Retina (tissue), 1 donor: ENCODE results near the gene PPP2R3A.

ENCODE experiments used
- DNase-seq: peaks from one replicate; pipeline ENCODE4 v3.0.0-alpha.2; 2016

The PPP2R3A gene

DNA sequence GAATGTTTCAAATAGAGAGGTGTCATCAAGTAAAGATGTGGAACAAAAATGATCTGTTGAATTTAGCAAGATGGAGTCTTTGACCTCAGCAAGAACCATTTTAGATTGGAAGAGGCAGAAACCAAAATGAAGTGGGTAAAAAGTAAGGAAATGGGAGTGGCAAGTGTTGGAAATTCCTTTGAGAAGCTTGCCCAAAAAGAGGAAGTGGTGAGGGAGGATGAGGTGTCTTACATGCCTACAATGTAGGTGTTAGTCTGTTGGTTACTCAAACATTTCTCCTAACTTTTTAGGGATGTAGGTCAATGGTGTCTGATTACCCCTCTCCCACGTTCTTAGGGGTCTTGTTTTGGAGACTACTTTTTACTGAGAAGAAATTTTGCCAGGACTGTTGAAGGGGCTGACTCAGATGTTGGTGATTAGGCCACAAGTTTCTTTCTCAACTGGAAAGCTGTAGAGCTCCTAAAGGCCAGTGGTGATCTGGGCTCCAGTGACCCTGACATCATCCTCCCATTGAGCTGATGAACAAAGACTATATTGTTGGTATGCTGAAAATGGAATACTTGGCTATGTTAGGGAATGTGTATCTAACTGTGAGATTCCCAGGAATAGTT is 5.1 kb downstream of the PPP2R3A start:
- no peak for DNase-seq

DNA sequence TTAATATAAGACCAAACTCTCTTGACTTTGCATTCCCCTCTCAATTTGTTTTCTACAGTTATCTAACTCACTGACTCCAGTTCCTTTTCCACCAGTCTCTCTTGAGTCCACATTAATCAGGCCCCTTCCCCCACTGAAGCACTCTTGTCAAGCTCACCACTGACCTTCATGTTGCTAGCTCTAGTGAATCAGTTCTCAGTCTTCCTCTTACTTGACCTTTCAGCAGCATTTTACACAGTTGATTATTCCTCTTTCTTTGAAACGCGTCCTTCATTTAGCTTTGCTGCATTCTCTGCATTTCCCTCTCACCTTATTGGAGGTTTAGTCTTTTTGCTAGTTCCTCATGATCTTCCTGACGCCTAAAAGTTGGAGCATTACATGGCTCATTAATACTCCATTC is 8.3 kb downstream of the PPP2R3A start:
- DNase-seq = no peak

DNA sequence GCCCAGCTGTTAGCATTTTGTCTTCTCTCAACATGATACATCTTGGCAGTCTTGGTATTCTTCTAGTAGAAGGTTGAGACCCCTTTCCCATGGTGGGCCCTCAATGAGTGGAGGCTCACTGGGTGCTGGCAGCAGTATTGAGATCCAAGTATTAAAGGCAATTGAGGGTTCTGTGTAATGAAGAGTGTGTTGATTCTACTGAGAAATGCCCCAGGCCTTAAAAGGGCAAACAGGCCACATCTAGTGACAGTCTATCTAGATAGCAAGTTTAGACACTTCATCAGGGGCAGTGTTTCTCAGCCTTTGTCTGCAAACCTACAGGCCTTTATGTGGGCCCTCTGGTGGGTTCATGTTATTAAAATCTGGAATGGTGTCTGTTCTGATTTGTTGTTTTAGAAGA is 9.5 kb downstream of the PPP2R3A start:
- DNase-seq = no peak

DNA sequence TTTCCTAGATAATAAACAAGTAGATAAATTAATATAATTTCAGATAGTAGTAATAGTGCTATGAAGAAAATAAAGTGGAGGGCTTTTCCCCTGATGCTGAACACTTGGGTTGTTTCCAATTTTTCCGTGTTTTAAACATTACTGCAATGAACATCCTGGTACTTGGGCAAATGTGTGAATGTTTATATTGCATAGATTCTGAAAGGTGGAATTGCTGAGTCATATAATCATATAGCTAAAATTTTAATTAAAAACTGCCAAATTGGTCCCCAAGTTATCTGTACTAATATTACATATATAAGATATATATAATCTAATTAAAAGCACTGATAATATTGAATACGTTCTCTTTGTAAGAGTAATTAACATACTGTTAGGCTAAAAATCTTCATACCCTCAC is 10.0 kb downstream of the PPP2R3A start:
- no peak for DNase-seq

DNA sequence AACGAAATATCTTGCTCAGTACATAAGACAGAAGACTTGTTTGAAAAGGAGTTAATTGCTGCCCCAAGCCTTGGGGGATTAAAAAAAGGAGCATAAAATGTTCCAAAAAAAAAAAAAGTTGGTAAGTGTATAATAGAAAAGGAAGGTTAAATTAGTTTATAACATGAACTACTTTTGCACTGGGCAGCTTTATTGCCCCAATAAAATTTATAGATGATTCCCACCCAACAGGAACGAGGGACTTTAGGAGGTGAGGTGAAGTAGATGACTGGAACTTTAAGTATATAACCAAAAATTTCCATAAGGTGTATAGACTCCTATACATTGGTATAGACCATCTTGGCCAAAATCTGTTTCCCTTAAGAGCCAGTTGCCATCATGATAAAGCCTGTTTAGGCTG is 14.8 kb downstream of the PPP2R3A start:
- no peak for DNase-seq

DNA sequence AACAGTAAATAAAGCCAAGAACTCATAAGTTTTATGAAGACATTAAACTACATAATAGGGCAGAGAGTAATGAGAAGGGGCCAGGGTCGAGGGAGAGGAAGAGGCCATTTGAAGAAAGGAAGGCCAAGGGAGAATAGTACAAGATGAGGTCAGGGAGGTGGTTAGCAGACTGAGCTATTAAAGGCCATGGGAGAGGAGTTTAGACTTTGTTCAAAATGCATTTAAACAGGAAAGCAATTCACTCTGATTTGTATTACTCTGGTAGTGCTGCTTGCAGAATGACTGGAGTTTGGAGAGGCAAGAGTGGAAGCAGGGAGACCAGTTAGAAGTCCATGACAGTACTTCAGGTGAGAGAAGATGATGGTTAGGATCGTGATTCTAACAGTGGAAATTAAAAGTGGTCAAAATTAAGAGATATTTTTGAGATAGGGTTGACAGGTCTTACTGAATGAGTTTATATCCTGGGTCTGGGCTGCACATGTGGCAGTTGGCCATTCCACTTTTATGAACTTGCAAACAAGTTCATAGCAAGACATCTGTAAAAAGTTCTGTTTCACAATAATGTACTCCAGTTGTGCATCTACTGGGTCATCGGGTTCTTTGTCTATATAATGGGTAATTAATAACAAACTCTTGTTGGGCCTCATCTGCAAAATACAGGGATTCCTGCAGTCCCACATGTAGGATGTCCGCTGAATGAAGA is 16.3 kb downstream of the PPP2R3A start:
- DNase-seq = no peak

DNA sequence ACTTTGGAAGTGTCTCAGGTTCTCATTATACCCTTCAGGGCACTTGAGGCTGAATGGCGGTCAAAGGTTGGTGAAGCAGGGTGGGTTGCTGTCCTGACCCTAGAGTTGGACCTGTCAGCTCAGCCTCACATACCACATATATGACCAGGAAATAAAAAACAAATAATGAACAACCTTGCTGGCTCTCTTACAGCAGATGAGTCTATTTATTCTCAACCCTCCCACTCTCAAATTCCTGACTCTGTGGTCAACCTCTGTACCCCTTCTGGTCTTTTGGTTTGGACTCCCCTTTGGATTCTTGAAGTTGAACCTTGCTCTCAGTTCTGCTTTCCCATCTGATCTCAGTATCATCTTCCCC is 16.9 kb downstream of the PPP2R3A start:
- DNase-seq = no peak

DNA sequence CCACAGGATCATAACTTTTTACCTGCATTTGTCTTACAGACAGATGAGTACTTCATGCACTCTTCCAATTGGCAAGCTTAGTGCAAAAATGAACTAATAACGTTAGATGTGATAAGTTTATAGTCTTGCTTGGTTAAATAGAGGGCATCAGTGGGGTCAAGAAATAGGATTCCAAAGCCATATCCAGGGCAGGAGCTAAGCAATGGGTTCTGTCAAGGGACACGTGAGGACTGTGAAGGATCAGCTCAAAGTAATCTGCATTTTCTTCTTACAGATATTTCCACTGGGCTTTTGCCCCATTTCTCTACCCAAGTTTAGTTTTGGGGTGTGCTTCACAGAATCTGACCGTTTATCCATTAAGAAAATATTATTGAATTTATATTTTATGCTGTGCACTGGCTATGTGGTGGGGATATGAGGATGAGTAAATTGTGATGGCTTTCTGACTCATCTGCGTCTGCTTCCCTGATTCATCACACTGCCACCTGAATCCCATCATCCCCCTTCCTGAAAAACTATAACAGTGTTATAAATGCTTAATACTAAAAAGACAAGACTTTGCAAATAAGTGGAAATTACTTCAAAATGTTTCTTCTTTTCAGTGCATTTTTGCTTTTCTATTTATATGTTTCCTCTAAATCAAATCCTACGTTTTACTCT is 17.5 kb downstream of the PPP2R3A start:
- no peak for DNase-seq

DNA sequence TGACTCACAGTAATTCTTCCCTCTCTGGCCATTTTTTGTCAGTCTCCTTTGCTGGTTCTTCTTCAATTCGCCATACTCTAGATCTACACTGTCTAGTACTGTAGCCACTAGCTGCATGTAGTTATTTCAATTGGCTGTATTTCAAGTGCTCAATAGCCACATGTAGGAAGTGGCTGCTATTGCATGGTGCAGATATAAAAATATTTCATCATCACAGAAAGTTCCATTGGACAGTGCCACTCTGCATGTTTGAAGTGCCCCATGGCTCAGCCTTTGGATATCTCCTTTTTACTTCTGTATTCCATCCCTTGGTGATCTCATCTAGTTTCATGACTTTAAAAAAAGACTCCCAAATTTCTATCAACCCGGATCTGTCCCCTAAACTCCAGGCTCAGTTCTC is 22.1 kb downstream of the PPP2R3A start:
- DNase-seq = no peak

DNA sequence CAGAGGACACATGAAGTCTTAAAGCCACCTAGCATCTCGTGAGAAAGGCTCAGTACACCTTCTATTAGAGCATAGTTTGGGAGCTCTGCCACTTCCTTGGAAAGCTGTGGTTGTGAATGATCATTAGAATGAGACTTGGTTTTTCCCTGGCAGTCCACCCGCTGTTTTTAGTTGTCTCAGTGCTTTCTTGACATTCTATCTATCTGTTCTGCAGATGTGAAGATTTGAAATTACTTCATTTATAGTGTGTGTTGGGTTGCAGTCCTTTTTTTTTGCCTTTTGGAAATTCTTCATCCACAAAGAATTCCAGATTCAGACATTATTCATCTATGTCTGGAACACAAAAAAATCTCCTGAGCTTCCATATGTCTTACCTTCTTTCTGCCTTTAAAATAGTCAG is 23.7 kb downstream of the PPP2R3A start:
- DNase-seq = no peak

DNA sequence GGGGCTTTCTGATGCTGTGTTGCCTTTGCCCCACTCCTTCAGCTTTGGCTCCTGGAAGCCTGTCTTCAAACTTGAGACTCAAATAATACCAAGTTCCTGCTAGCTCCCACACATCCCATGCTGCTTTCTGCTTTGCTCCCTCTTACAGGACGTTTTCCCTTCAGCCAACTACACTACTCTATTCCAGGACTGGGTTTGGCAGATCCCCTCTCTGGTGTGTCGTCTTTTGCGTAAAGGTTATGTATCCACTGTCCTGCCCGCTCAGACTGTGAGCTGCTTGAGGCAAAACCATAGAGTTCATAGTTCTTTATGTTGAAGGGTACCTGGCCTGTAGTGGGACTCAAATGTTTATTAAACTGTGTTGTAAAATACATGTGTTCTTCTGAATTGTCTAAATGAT is 25.4 kb downstream of the PPP2R3A start:
- no peak for DNase-seq

DNA sequence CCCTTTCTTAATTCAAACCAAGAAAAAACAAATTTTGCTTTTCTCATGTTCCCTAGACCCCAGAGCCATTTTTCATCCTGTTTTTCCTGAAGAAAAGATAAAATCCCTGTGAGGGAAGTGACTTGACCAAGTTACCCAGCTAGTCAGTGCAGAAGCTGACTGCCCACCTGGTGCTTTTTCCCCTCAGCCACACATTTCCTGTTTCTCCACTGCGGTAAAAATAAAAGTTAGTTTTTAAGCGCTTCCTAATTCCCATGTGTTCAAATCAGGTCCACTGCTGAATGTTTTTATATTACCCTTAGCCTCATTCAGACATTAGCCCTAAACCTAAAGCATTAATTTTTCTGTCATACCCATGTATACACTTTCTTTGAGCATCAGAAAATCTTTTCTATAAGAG is 26.1 kb downstream of the PPP2R3A start:
- DNase-seq = no peak

DNA sequence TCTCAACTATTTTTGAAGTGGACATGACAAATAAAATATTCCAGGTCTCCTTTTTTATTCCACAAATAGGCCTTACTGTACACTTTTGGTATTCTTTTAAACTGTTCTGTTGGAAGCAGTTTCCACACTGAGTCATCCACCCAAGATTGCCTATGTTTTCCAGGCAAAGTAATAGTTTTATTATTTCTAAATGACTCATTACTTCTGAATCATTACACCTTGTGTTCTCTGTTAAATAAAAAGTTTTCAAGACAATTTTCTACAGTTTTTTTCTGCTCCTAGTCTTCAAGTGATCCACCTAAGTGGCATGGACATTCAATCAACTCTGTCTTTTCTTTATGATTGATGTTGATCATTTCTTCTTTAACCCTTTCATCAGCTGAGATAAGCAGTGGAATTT is 26.5 kb downstream of the PPP2R3A start:
- DNase-seq = no peak

DNA sequence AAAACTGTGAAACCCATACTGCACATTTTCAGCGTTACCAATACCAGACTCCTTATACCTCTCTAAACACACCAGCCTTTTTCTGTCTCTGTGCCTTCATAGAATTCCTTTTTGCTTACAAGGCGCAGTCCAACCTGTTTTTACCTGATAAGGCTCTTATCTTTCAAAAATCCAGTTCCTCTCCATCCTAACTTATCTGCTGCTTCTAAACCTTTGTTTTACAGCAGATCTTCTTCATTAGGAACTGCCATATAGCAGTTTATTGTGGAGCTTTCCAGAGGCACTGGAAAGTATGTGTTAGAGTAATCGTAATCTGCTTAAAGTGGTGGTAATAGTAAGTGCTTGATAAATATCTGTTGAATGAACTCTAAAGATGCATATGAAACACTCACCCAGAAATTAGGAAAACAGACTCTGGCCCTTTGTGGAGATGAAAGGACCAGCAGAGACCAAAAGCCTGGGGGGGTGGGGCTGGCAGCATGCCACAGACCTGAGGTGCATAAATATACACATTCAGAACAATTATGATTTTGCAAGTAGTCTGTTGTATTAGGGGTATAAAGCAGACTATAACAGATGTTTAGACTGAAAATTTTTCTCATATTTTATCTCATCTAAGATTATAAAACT is 29.3 kb downstream of the PPP2R3A start:
- no peak for DNase-seq

DNA sequence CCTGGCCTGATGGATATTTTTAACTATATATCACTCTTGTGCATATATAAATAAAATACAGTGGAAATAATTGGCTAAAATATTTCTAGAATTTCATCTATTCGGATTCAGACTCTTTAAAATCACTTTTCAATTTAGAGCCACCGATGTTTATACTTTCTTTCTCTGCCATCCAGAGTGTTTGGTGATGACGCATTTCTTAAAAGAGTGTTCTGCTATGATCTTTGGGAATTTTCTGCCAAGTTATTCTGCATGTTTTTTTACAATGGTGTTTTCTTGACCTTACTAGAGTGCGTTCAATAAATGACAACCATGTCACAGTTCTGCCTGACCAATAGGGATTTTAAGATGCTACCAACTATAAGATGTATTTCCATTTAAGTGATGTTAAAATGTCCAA is 30.2 kb downstream of the PPP2R3A start:
- DNase-seq = no peak

DNA sequence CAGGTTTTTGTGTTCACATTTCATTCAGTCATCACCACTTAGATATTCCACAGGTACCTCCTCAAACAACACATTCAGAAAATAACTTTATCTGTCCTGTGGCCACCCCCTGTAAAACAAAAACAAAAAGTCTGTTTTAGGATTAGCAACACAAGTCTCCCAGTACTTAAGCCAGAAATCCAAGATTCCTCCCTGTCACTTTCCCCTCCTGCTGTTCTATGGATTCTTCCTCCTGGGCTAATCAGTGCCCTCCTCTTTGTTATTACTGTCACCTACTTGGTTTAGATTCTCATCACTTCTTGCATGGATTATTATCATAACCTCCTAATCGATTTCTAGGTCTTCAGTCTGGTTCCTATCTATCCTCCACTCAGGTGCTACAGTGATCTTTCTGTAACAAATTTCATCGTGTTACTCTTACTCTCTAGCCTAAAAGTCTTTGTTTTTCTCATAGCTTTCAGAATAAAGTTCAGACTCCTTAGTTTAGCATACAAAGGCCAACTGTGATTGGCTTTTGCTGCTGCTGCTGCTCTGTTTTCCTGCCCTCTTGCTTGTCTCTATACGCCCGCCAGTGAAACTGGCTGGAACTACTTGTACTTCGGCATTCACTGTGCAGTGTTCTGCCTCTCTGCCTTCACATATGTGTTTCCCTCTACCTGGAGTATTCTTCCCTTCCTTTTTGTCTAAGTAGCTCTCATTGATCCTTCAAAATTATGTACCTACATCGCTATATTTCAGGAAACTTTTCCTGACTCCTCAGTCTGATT is 32.2 kb downstream of the PPP2R3A start:
- no peak for DNase-seq

DNA sequence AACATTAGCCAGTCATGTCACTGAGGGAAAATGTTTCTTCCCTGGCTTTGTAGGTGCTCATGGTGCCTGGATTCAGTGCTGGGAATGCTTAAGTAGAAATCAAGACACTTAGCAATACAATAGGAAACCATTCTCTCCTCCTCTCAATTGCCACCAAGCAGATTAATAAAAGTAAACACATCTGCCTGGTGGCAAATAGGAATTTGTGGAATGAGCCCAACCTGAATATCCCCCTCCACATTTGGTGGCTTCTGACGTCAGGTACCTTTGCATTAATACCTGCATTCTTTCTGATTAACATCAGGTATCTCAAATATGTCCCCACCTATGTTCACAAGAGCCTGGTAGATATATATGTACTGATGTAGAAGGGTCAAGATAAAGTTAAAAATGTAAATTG is 42.7 kb downstream of the PPP2R3A start:
- DNase-seq = no peak

DNA sequence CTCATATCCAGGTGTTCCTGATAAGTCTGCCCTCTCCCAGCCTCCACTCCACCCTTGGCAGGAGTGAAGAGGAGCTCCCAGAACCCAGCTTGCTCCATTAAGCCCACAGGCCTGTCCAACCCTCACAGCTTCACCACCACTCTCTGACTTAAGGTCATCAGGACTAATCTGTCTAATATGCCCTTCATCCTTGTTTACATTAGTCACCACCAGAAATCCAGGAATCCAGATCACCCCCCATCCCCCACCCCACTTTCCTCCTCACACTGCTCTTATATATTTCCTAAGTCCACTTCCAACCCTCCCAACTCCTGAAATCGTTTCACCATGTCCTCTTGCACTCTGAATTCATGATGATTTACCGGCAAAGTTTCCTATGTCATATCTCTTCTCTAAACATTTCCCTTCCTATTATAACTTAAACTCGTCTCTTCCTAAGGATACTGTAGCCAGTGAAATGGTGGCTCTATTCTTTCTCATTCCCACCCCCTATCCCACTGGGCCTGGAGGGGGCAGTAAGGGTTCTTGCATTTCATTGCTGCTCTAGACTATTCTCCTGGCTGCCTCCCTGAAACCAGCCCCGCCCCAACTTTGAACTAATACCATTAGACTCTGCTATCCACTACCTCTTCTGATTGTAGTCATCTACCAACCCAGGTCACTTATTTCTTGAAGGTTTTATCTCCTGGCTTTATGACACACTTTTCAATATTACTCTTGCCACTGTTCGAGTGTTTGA is 43.4 kb downstream of the PPP2R3A start:
- DNase-seq = no peak

DNA sequence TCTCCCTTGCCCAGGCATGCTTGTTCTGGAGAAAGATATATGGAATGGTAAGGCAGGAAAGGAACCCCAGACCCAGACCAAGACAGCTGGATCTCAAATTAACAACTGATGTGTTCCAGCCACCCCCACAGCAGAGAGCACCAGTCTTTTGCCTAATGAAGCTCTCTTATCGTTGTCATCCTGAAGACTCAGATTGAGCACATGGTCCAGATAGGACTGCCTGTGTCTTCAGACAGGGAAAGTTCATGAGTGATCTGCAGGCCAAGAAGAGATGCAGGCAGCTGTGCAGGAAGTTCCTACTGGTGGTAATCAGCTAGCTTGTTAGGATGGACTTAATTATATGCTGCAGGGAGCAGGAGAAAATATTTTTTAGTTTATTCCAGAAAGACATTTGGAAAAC is 53.3 kb downstream of the PPP2R3A start:
- no peak for DNase-seq

DNA sequence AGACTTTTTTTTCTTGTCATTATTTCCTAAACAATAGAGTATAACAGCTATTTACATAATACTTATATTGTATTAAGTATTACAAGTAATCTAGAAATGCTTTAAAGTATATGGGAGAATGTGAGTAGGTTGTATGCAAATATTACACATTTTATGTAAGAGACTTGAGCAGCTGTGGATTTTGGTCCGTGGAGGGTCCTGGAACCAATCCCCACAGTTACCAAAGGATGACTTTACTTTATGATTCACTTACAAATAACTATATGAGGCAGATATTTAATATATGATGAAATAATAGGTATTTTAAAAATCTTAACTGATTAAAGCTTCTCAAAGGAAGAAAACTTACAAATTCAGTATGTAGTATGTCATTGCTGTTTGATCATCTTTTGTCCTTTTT is 56.3 kb downstream of the PPP2R3A start:
- no peak for DNase-seq

DNA sequence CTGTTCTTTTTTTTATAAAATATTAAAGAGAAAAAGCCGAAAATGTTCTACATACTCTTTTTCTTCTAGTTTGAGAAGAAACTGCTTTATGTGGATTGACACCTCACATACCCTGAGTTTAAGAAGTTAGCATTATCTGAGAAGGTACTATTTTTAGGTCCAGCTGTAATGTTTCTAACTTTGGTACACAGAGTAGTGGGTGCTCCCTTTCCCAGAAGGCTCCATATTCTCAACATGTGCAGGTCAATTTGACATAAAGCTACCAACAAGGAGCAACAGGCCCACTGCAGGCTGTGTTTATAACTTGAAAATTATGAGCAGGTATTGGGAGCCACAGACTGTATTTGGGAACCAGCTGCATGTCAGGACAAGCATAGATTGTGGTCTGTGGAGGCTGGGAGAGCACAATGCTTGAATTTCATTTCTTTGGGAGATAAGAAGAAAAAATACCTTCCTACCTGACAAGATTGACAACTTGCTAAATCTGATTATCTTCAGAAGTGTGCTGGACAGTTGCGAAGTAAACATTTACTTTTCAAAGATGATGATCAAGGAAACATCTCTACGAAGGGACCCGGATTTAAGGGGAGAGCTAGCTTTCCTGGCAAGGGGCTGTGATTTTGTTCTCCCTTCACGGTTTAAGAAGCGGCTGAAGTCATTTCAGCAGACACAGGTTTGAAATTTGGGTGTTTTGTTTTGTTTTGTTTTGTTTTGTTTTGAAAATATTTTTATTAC is 57.2 kb downstream of the PPP2R3A start:
- no peak for DNase-seq
